Smooth muscle cell (in vitro differentiated cells): ENCODE results near the gene GASK1A. TPM values are rescaled to one million over a fixed set of nuclear protein-coding genes. Genes with fewer than 3 reads are reported as not detected.

Source experiments
- DNase-seq: peaks from one replicate; lab custom pipeline; 2025; ENCODE audit not compliant: unreplicated experiment; lab: John Stamatoyannopoulos, UW
- H2AFZ ChIP-seq: fragments of 200-600 bp; sonication (generic); 2 replicates; pipeline ENCODE4 v1.6.0; 2016; ENCODE audit warnings: antibody characterized with exemption, low read depth, mild to moderate bottlenecking
- H3F3A ChIP-seq: fragments of 200-600 bp; sonication (generic); 2 replicates; pipeline ENCODE4 v1.6.0; 2017; ENCODE audit warnings: antibody characterized with exemption, low read depth
- H3K27ac ChIP-seq: fragments of 200-600 bp; sonication (generic); 2 replicates; pipeline ENCODE4 v1.5.1; 2016; ENCODE audit warnings: low read depth, mild to moderate bottlenecking
- H3K27me3 ChIP-seq: fragments of 200-600 bp; sonication (generic); 2 replicates; pipeline ENCODE4 v1.6.1; 2016; ENCODE audit warnings: low read depth, mild to moderate bottlenecking
- H3K36me3 ChIP-seq: fragments of 200-600 bp; sonication (generic); 2 replicates; pipeline ENCODE4 v1.5.1; 2016; ENCODE audit warnings: low read depth
- H3K4me1 ChIP-seq: fragments of 200-600 bp; sonication (generic); 2 replicates; pipeline ENCODE4 v1.5.1; 2016; ENCODE audit warnings: low read depth
- H3K4me2 ChIP-seq: fragments of 200-600 bp; sonication (generic); 2 replicates; pipeline ENCODE4 v1.6.0; 2016; ENCODE audit warnings: mild to moderate bottlenecking
- H3K4me3 ChIP-seq: fragments of 200-600 bp; sonication (generic); 2 replicates; pipeline ENCODE4 v1.5.1; 2016; ENCODE audit warnings: mild to moderate bottlenecking
- H3K79me2 ChIP-seq: fragments of 200-600 bp; sonication (generic); 2 replicates; pipeline ENCODE4 v1.6.0; 2016; ENCODE audit warnings: low read depth, mild to moderate bottlenecking
- H3K9ac ChIP-seq: fragments of 200-600 bp; sonication (generic); 2 replicates; pipeline ENCODE4 v1.6.0; 2016; ENCODE audit warnings: low read depth
- H3K9me3 ChIP-seq: fragments of 200-600 bp; sonication (generic); replicated peaks from 2 replicates; pipeline ENCODE4 v1.5.1; 2016; ENCODE audit warnings: low read depth
- H4K20me1 ChIP-seq: fragments of 200-600 bp; sonication (generic); 2 replicates; pipeline ENCODE4 v1.6.0; 2016; ENCODE audit warnings: low read depth
- CTCF ChIP-seq: fragments of 200-600 bp; sonication (generic); IDR thresholded peaks from 2 replicates; pipeline ENCODE4 v1.5.1; 2017; ENCODE audit warnings: borderline replicate concordance, mild to moderate bottlenecking, antibody characterized with exemption; ENCODE audit not compliant: insufficient read depth, poor library complexity, severe bottlenecking
- WGBS: methylation state at CpG from one replicate; pipeline ENCODE4 v1.1.7; 2016; ENCODE audit warnings: low lambda C conversion rate; 5-methylcytosine and 5-hydroxymethylcytosine counted together
- polyA plus RNA-seq: library from polyadenylated mRNA; unstranded; fragments of >200 nt; fragmentation: Nextera tagmentation; extraction: Ambion mirVana; gene quantifications from 2 replicates; pipeline ENCODE4 v1.2.1, GENCODE V29; 2016
- total RNA-seq: library from RNA; depleted of rRNA; stranded (reverse); fragments of >200 nt; gene quantifications from 2 replicates; pipeline ENCODE4 v1.2.3, GENCODE V29; 2014

GASK1A gene
- total and polyA plus RNA-seq, 2 experiments from 2014 or later: 0.76 TPM; not detected in 1

DNA sequence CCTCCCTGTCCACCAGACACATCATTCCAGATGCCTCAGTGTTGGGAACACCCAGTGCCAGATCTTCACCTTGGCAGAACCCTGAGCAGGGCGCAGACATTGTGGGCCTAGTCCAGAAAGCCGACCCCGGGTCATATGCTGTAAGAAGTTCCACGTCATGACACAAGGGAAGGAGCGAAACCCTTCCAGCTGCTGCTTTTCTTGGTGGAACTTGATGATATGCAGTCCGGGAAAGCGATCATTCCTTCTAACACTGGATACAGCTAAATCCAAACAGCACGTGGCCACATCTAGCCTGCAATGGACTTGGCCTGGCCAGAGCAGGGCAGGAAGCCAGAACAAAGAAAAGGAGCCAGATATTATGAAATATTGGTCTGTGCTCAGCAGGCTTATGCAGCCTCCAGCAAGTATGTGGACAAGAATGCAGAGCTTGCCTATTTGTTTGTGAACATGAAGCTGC, 22.0 kb downstream of the GASK1A start:
- Histone ChIP-seq H3K4me2 (no peak overlapping the region), H3K4me3 (no peak overlapping the region), H3K9me3 (no peaks in the 10 kb centered on the region), H3K79me2 (no peaks in the 10 kb centered on the region), H3K27me3 (no peaks in the 10 kb centered on the region), H3K36me3 (no peaks in the 10 kb centered on the region), H3K9ac (no peak overlapping the region), H2AFZ (no peak overlapping the region), H3K27ac (no peak overlapping the region), H4K20me1 (no peaks in the 10 kb centered on the region), H3F3A (no peaks in the 10 kb centered on the region), H3K4me1 (no peaks in the 10 kb centered on the region)
- WGBS: 91% methylated on average over 8 of the region's 8 CpGs
- no peak for TF ChIP-seq CTCF
- DNase-seq: no peak

DNA sequence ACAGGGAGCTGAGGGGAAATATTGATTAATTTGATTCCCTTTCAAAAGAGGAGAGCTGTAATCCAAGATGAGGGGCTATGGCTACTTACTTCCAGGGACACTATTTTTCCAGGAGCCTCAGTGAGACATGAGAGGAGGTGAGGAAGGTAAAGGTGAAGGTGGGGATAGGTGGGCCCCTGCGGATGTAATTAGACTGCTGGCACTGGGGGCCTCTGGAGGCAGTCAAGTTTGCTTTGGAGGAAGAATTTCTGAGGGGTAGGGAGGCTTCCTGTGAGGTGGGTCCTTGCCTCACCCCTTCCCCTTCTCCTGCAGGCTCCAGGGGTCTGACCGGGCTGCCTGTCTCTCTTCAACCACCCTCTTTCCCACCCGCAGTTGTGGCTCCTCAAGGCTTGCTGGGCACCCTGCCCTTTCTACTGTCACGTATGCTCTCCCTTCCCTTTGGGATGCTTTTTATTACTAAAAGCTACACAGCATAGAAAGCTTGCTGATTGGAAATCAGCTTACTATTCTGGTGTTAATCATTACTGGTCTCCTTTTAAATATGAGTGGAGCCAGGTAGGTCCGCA, 22.5 kb downstream of the GASK1A start:
- Histone ChIP-seq H3K4me2 (no peak overlapping the region), H3K9me3 (no peaks in the 10 kb centered on the region), H3K79me2 (no peaks in the 10 kb centered on the region), H3F3A (no peaks in the 10 kb centered on the region), H3K27me3 (peaks cover 2% of the 10 kb centered on the region), H3K27ac (no peak overlapping the region), H3K4me3 (no peak overlapping the region), H3K4me1 (no peaks in the 10 kb centered on the region), H3K36me3 (no peaks in the 10 kb centered on the region), H3K9ac (no peak overlapping the region), H4K20me1 (no peaks in the 10 kb centered on the region), H2AFZ (no peak overlapping the region)
- DNase-seq: no peak
- WGBS: 90% methylated on average over 5 of the region's 5 CpGs
- no peak for TF ChIP-seq CTCF

GRCh38 chr3:43004282-43004681, 25.2 kb downstream of the GASK1A start:
- H3K36me3 ChIP-seq: no peaks in the 10 kb centered on the region
- H3K4me1 ChIP-seq: no peaks in the 10 kb centered on the region
- no peaks in the 10 kb centered on the region for H3F3A ChIP-seq
- no peak overlapping the region for H2AFZ ChIP-seq
- no peaks in the 10 kb centered on the region for H3K9me3 ChIP-seq
- DNase-seq: no peak
- WGBS: 79% methylated on average over 4 of the region's 4 CpGs
- no peaks in the 10 kb centered on the region for H4K20me1 ChIP-seq
- H3K27ac ChIP-seq: no peak overlapping the region
- peaks cover 3% of the 10 kb centered on the region for H3K27me3 ChIP-seq
- no peaks in the 10 kb centered on the region for H3K79me2 ChIP-seq
- H3K4me2 ChIP-seq: no peak overlapping the region
- no peak overlapping the region for H3K4me3 ChIP-seq
- no peak overlapping the region for H3K9ac ChIP-seq
- TF ChIP-seq CTCF: no peak

GRCh38 chr3:43005253-43005652, 26.1 kb downstream of the GASK1A start:
- Histone ChIP-seq H3K79me2 (no peaks in the 10 kb centered on the region), H3K9ac (no peak overlapping the region), H3K36me3 (no peaks in the 10 kb centered on the region), H2AFZ (no peak overlapping the region), H3F3A (no peaks in the 10 kb centered on the region), H3K27ac (no peak overlapping the region), H3K4me1 (no peaks in the 10 kb centered on the region), H3K4me3 (no peak overlapping the region), H3K4me2 (no peak overlapping the region), H3K27me3 (peaks cover 3% of the 10 kb centered on the region), H4K20me1 (no peaks in the 10 kb centered on the region), H3K9me3 (no peaks in the 10 kb centered on the region)
- 84% methylated on average over 3 of the region's 3 CpGs for WGBS
- no peak for TF ChIP-seq CTCF
- no peak for DNase-seq
